SKM-1 treated with dmso at 0.1 percent for 144 hours (cell line): Measurements from ENCODE around the gene RAP1GAP2.
"Not testable (repeated sequence)": the region's sequence is repeated elsewhere in the genome, so short reads cannot be mapped to it uniquely, and the experiment has no call there.

Experiments used
- DNase-seq: peaks from one replicate; lab custom pipeline; 2025; ENCODE audit not compliant: unreplicated experiment; lab: John Stamatoyannopoulos, UW

The RAP1GAP2 gene

DNA sequence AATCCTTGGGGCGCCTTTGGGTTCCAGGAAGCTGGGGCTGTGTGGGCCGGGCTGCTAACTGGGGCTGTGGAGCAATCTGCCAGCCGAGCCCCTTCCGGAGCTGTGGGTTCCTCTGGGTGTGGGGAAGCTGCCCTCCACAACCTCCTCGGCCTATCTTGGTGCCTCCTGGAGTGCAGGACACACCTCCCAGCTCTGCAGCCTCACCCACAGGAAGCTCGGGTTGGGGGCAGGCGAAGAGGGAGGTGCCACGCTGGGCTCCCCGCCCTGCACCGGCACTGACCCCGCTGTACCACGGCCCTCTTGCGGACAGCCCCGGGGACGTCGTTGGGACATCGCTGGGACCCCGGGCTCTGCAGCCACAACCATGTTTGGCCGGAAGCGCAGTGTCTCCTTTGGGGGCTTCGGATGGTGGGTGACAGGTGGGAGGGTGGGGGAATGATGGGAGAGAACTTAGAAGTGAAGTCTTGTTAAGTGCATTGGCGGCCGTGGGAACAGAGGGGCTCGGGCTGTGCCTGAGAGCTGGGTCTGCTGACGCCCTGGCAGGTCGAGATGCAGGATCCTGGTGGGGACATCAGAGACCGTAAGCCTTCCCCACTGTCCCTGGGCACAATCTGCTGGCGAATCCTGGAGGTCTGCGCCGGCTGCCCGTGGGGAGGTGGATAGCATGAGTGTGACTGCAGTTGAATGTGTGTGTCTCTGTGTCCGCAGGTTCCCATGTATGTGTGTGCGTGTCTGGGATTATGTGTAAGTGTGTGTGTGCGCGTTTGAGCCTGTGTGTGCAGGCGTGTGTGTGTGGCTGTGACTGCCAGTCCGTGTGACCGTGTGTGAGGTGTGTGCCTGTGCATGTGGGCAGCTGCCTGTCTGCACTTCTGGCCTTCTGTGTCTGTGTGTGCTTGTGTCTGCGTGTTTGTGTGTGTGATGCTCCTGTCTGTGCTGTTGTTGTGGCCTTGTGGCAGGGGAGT, at the start of gene RAP1GAP2:
RAP1GAP2 (plus strand) TSS at position 275 of the 962 bp plus-strand sequence; CDS start at position 365, 90 bp downstream.
- DNase-seq: peak; percentile 75

DNA sequence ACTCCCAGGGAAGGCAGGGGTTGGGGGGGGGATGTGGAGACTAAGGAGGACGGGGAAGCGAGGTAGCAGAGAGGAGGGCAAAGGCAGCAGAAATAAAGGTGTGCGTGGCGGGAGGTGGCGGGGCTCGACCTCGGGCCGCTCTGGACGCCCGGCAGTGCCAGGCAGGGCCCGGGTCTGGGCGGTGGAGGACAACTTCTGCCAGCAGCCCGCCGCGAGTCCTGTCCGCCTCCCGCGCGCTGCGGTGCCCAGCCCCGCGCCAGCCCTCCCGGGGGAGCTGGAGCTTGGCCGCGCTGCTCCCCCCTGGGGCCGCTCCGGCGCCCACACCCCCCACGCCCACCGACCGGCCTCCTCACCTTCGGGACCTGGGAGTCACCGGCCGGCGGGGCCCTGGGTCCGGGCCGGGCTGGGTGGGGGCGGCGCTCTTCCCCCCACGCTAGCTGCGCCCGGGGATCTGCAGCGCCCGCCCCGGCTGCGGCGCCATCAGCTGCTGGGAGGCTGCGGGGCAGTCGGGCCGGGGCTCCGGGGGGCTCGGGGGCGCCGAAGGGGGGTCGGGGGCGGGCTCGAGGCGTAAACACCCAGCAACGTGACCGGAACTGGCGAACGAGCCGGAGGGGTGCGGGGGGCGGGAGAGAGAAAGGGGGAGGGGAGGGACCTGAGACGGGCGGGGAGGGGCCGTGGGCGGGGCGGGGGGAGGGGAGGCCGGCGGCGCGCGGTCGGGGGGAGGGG, 47.0 kb upstream of the RAP1GAP2 start, which contains the start of gene CCDC92B:
CCDC92B (minus strand) TSS at position 595 of the 726 bp plus-strand sequence. CDS start 14,507 bp downstream, outside the sequence.
- DNase-seq: no peak

DNA sequence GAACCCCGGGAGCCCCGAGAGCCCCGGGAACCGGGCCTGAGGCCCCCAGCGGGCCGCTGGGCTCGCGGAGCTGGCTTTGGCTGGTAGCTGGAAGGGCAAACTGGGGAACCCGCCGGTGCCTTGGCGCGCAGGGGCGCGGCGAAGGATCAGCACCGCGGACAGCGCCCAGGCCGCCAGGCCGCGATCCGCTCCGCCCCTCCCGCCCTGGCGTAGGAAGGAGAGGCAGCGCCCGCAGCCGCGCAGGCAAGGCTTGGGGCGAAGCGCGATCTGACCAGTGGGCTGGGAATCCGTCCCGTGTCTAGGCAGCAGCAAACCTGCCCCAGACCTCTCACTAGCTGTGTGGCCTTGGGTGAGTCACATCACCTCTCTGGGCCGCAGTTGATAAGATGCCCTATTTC, 46.5 kb upstream of the RAP1GAP2 start:
- peak; percentile 1 for DNase-seq

DNA sequence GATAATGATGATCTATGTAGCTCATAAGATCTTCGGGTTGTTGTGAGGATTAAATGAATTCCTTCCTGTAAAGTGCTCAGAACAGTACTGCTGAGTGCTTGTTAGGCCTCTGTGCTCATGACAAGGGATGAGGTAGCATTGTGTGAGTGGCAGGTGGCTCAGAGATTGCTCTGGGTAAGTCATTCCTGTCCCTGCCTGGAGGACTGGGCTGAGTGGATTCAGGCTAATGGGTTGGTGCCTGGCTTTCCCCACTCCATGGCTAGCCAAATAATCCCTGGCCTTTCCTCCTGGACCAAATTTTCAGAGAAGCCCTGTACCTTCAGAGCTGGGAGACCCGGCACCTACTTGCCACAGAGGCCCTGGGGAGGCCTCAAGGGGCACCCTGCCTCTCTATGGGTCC, 45.5 kb upstream of the RAP1GAP2 start:
- DNase-seq: no peak

DNA sequence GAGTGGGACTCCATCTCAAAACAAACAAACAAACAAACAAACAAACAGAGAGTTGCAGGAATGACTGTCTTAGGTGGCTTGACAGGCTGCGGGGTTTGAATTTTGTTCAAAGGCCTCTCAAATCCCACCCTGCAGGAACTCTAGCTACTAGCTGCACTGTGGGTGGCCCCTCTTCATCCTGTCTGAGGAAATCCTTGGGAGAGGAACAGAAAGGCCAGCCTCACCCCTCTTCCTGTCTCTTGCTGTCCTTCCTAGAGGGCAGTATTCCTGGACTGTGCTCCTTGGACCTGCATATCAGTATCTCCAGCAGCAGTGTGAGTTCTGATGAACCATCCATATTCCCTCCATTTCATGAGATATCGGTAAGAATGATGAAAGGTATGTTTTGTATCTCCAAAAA, 44.7 kb upstream of the RAP1GAP2 start:
- DNase-seq: no peak

DNA sequence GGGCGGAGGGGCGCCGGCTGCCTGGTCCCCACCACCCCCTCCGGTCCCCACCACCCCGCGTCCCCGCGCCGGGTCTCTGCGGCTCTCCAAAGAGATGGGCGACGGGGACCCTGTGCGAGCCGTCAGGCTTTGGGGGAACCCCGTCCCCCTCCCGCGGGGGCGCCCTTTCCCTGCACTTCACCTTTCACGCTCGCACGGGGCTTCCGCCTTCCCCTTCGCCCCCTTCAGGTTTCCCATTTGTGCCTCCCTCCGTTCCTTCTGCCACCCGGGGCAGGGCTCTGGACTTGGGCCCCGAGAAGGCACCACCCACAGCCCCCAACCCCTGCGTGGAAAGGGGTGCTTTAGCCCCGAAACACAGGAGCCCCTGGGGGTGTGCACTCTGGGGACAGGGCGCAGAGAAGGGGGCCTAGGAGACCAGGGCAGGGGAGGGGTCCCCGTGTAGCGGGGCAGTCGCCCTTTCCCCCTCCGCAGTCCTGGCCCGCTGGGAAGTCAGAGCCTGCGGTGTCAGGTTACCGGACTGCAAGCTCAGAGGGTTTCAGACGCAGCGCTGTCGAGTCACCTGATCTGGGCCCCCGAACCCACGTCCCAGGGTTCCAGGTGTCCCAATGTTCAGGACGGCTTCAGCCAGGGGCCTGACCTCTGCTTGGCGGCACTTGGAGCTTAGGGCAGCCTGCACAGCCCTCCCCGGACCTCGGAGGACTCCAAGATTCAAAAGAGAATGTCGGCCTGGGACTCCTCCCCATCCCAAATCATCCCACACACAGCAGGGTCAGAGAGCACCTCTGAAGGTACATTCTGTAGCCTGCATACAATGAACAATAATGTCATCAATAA, 40.1 kb upstream of the RAP1GAP2 start:
- no peak for DNase-seq

DNA sequence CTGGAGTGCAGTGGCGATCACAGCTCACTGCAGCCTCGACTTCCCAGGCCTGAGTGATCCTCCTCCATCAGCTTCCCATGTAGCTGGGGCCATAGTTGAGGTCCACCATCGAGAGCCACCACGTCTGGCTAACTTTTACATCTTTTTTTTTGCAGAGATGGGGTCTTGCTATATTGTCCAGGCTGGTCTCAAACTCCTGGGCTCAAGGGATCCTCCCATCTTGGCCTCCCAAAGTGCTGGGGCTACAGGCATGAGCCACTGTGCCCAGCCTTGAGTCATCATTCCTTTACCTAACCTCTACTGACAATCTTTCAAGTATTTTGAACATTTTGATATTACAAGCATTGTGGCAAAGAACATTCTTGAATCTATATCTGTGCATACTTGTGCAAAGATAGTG, 37.4 kb upstream of the RAP1GAP2 start:
- no peak for DNase-seq

DNA sequence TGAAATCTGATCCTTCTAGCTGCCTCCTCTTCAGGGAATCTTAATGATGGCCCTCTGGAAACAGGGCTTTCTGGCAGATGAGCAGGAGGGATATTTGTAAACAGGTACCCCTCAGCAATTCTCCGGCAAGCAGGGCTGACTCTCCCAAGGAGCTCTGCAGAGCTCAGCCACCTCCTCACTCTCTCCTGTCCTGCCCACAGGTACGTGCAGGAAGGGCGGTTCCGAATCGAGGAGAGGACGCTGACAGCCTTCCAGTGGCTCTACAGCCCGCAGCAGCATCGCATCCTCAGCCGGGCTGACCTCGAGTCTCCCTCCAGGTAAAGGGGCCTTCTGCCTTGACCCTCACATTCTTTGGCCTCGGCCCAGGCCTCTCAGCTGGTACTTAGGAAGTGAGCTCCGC, 26.1 kb upstream of the RAP1GAP2 start:
- DNase-seq: no peak

DNA sequence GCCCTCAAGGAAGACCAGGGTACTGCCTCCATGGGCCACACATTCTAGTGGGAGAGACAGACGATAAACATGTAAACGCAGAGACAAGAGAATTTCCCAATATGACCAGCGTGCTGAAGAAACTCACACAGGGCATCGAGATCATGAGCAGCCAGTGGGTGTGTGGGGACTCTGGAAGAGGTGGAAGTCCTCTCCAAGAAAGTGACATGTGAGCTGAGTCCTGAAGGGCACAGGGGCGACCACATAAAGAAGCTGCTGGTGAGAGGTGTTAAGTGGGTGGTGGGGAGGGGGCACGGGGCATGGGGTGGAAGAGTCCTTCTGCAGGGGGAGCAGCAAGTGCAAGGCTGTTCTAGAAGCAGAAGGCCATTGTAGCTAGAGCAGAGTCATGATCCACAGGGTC, 21.0 kb upstream of the RAP1GAP2 start:
- DNase-seq: no peak

DNA sequence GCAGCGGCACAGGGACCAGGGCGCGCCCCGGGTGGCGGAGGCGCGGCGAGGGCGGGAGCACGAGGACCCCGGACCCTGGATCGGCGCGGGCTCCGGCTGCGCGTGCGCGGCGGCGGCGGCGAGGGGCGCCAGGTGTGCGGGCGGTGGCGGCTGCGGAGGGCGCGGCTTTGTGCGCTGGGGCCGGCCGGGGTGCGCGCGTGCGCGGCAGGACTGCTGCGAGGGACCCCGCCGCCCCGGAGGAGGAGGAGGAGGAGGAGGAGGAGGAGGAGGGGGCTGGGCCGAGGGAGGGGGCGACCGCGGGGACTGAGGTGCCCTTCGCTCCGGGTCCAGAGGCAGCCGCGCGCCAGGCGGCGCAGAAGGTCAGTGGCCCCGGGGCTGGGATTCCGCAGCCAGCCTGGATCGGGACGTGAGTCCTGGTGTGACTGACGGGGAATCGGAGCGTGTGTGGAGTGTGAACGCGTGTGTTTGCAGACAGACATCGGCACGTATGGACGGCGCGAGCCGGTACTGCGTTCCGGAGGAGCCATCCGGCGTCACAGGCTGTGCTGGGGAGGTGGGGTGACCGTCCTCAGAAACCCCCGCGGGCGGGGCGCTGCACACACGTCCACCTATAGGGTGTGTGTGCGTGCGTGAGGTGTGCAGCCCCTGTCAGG, 19.5 kb upstream of the RAP1GAP2 start:
- DNase-seq: no peak

DNA sequence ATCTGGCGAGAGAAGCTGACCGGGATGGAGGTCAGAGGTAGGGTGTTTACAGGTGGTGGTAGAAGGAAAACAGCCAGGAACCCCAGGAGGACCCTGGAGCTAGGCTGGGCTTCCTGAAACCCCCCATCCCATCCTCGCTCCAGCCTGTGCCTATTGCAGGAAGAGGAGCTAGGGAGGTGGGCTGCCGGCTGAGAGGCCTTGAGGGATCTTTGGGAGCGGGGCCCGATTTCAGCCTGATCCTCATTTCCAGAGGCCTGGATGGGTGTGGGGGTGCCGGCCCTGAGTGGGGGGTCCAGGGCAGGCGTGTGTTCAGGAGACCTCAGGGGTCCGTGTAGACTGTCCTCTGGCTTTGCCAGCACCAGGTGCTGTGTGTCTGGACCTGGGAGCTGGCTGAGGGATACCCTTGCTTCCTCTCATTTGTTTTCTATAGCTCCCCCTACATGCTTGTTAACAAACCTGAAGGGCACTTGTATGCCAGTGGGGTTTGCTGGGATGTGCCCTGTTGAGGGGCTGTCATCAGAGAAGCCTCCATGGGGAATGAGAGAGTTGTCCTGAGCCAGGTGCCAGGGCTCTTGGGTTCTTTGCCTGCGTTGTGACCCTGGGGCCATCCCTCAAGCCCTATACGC, 18.9 kb upstream of the RAP1GAP2 start:
- no peak for DNase-seq

DNA sequence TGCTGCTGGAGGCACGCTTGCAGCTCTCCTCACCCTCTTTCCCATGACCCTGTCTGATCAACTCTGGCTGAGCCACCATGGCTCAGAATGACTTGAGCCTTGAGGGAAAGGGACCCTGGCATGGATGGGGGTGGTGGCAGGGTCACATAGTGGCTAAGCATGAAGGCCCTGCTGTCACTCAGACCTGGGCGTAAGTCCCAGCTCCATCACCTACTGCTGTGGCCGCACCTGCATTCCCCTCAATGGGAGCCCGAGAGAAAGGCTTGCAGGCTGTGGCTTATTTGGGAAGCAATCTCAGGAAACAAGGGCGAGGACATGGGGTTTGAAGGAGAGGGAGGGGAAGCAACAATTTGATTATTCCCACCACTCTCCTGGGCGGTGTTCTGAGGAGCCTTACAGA, 17.7 kb upstream of the RAP1GAP2 start:
- no peak for DNase-seq

DNA sequence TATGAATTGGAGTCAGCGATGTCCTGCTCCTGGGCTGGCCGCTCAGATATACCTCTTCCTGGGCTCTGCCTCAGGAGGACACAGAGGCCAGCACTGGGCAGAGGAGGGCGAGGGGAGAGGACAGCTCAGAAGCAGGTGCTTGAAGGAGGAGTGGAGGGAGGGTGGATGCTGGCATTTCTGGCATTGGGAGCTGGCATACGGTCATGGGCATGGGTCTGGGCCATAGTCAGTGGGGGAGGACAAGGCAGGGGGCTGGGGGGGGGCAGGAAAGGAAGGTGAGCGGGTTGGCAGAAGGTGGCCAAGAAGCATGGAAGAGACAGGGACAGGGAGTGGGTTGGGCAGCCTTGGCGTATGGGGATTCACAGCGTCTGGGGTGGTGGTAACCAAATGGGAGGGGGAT, 16.7 kb upstream of the RAP1GAP2 start:
- DNase-seq: no peak

DNA sequence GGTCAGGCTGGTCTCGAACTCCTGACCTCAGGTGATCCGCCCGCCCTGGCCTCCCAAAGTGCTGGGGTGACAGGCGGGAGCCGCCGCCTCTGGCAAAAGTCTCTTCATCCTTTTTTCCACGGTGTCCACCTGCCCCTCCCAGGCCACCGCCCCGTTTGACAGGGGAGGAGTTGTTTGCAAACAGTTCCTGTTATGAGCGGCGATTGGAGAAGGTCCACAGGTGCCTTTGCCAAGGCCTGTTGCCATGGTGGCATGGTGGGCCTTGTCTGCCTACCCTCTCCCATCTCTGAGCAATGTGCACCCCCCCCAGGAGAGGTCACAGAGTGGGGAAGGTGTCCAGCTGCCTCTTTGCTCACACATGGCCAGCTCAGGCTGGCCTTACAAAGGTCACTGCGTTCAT, 16.0 kb upstream of the RAP1GAP2 start:
- no peak for DNase-seq

DNA sequence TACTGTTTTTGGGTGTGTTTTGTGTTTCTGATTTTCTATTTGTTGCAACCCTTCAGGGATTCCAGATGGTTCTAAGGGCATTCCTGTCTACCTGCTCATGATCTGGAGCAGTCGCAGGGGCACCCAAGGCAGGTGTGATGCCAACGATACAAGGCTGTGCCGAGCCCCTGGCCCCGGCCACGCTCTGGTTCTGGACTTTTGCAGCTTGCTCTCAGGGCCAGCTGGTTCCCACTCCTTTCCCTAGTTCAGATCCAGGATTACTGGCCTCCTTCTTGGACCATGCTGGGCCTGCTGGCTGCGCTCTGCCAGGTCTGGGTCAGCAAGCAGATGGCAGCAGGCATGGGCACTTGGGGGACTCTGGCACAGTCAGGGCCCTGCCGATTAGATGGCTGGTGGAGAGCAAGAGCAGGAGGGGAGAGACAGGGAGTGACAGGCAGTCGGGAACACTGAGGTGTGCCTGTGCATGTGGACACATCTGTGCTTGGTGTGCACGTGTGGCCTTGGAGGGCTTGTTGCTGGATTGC, 15.2 kb upstream of the RAP1GAP2 start:
- DNase-seq: no peak

DNA sequence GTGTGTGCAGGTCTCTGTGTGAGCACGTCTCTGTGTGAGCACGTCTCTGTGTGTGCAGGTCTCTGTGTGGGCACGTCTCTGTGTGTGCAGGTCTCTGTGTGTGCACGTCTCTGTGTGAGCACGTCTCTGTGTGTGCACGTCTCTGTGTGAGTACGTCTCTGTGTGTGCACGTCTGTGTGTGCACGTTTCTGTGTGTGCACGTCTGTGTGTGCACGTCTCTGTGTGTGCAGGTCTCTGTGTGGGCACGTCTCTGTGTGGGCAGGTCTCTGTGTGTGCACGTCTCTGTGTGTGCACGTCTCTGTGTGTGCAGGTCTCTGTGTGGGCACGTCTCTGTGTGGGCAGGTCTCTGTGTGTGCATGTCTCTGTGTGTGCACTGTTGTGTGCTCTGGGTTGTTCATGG, 14.6 kb upstream of the RAP1GAP2 start:
- DNase-seq: not testable (repeated sequence)

DNA sequence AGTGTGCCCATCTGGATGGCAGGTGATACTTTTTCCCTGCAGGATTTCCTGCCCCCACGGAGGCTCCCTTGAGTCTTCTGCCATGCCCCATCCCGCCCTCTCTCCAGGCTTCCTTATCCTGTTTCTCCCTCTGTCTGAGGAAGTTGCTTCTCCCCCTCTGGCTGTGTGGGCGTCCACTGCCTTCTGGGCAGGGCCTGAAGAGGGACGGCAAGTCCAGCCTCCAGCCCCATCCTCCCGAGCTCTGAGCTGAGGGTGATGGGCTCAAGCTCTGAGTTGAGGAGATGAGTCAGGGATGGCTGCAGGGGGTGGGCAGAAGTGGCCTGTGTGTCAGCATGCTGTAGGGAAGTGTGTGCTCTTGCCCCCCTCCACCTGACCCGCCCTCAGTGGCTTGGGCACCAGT, 14.2 kb upstream of the RAP1GAP2 start:
- no peak for DNase-seq

DNA sequence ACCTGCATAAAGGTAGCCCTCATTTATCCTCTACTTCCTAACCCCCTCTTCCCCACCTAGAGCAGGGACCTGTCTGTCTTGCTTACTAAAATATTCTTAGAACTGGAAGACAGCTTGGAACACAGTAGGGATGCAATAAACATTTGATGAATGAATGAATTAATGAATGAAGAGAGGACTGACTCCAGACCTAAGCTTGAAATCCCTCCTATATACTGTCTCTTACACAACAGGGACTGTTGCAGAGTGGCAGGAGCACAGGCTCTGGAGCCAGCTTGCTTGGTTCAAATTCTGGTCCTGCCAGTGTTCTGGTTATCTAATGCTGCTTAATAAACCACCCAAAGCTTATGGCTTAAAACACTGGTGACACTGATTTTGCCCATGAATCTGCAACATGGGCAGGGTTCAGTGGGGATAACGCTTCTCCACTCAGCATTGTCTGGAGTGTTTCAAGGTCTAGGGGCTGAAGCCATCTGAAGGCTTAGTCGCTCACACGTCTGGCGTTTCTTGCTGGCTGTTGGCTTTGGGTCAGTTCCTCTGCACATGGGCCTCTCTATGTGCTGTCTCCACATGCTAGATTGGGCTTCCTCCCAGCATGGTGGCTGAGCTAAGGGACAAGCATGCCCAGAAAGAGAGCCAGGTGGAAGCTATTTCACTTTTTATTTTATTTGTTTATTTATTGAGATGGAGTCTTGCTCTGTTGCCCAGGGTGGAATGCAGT, 12.8 kb upstream of the RAP1GAP2 start:
- no peak for DNase-seq

DNA sequence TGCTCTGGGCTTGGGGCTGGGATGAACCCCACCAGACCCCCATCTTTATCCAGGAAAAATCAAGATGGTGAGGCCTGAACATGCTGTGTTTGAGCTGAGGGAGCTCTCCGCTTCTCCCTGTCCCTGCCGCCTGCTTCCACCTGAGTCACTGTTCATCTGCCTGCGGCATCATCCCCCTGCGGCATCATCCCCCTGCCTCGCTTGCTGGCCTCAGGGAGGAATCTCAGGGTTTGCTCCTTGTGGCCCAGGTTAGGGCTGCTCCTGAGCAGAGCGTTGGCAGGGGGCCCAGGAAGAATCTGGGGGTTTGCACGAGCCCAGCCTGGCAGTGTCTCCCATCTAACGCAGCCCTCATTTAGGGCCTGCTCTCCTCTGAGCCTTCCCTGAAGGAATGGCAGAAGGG, 11.4 kb upstream of the RAP1GAP2 start:
- no peak for DNase-seq
